GM03348 (cell line): ENCODE data around the gene PSMA3.
A peak's percentile ranks its signal among the peaks of the same experiment; 100 is the strongest.

Experiments used
- DNase-seq: peaks from one replicate; pipeline ENCODE4 v3.0.0; 2012; ENCODE audit warnings: low spot score

PSMA3 gene

GRCh38 chr14:58299401-58300330, 55.0 kb downstream of the PSMA3 start:
- DNase-seq, result peak; percentile 9

GRCh38 chr14:58301416-58301815, 56.8 kb downstream of the PSMA3 start:
- no peak for DNase-seq

GRCh38 chr14:58305730-58306129, 61.1 kb downstream of the PSMA3 start:
- no peak for DNase-seq

- no peak for DNase-seq
Observed at GRCh38 chr14:58307597-58308316, 63.1 kb downstream of the PSMA3 start.

- DNase-seq, result no peak
Observed at GRCh38 chr14:58309086-58309485, 64.4 kb downstream of the PSMA3 start.

GRCh38 chr14:58313699-58314098, 69.1 kb downstream of the PSMA3 start:
- DNase-seq, result no peak

- DNase-seq, result peak; percentile 30
Observed at GRCh38 chr14:58315606-58316005, 71.0 kb downstream of the PSMA3 start.
